Thyroid gland (tissue), 4 donors: ENCODE measurements around the gene DPF3.

Source experiments
- POLR2A ChIP-seq, 2 donors: fragments of 450-650 bp; IDR thresholded peaks; one replicate each; pipeline ENCODE4 v1.6.1; 2017; ENCODE audit warnings: antibody characterized with exemption in 2 of 2, mild to moderate bottlenecking in 2 of 2, moderate library complexity in 1 of 2
- TF ChIP-seq, protein P1 (sequence below), 6 experiments: fragments of 200-600 bp in 3 of 6; fragments of 450-650 bp in 3 of 6; sonication (generic) in 3 of 6; IDR thresholded peaks; one replicate each; pipeline ENCODE4 v1.5.1; 2016 to 2019; ENCODE audit warnings: antibody characterized with exemption in 6 of 6, mild to moderate bottlenecking in 2 of 6, inconsistent platforms in 1 of 6, moderate library complexity in 1 of 6

DNA sequence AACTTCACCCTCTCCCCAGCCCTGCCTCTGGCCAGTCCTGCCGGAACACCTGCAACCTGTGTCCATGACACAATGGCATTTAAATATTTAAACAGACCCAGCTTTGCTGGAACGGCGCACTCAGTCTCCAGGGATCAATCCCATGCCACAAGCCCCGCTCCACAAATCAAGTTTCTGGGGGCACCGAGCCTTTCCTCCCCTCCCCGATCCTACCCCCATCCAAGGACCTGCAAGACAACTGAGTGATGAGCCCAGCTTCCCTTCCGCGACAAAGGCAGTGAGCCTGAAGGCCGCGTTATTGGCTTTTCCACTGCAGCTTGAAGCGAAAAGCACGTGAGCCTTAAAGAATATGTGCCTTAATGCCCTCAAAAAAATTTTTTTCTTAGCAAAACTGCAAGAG is 185.7 kb downstream of the DPF3 start:
- TF ChIP-seq POLR2A (IDR thresholded peaks at IDR 0.05), result no peak
- TF ChIP-seq, protein P1, sequence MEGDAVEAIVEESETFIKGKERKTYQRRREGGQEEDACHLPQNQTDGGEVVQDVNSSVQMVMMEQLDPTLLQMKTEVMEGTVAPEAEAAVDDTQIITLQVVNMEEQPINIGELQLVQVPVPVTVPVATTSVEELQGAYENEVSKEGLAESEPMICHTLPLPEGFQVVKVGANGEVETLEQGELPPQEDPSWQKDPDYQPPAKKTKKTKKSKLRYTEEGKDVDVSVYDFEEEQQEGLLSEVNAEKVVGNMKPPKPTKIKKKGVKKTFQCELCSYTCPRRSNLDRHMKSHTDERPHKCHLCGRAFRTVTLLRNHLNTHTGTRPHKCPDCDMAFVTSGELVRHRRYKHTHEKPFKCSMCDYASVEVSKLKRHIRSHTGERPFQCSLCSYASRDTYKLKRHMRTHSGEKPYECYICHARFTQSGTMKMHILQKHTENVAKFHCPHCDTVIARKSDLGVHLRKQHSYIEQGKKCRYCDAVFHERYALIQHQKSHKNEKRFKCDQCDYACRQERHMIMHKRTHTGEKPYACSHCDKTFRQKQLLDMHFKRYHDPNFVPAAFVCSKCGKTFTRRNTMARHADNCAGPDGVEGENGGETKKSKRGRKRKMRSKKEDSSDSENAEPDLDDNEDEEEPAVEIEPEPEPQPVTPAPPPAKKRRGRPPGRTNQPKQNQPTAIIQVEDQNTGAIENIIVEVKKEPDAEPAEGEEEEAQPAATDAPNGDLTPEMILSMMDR (IDR thresholded peaks at IDR 0.05), result no peak
